ENCODE results near the gene JPT2.
"Not testable (repeated sequence)": the region's sequence is repeated elsewhere in the genome, so short reads cannot be mapped to it uniquely, and the experiment has no call there.

Gene JPT2

DNA sequence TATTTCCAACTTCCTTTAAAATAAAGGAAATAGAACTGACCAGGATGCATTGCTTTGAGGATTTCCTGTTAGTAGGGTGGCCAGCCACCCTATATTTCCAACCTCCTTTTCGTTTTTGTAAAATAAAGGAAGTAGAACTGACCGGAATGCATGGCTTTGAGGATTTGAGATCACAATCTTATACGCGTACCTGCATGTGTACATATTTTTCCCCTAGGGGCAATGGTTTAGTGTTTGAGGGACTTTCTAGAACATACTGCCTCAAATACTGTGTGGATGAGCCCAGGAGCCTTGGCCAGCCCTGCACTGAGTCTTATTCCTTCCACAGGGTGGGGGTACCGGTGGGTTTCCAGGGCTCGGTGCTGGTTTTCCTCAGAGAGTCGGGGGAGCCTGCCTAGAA is 53.5 kb downstream of the JPT2 start:
- no peak overlapping the region for H3K4me3 ChIP-seq (ENCODE audit: low read depth, low read length)
- TF ChIP-seq, protein P1, sequence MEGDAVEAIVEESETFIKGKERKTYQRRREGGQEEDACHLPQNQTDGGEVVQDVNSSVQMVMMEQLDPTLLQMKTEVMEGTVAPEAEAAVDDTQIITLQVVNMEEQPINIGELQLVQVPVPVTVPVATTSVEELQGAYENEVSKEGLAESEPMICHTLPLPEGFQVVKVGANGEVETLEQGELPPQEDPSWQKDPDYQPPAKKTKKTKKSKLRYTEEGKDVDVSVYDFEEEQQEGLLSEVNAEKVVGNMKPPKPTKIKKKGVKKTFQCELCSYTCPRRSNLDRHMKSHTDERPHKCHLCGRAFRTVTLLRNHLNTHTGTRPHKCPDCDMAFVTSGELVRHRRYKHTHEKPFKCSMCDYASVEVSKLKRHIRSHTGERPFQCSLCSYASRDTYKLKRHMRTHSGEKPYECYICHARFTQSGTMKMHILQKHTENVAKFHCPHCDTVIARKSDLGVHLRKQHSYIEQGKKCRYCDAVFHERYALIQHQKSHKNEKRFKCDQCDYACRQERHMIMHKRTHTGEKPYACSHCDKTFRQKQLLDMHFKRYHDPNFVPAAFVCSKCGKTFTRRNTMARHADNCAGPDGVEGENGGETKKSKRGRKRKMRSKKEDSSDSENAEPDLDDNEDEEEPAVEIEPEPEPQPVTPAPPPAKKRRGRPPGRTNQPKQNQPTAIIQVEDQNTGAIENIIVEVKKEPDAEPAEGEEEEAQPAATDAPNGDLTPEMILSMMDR (conservative IDR thresholded peaks at IDR 0.05; ENCODE audit: low read depth, low read length), result no peak
- no peak for DNase-seq (ENCODE audit: low read depth)

GRCh38 chr16:1732071-1732470 is 54.0 kb downstream of the JPT2 start:
- DNase-seq (ENCODE audit: low read depth), result no peak
- no peak overlapping the region for H3K4me3 ChIP-seq (ENCODE audit: low read depth, low read length)
- TF ChIP-seq, protein P1 (conservative IDR thresholded peaks at IDR 0.05; ENCODE audit: low read depth, low read length), result no peak

DNA sequence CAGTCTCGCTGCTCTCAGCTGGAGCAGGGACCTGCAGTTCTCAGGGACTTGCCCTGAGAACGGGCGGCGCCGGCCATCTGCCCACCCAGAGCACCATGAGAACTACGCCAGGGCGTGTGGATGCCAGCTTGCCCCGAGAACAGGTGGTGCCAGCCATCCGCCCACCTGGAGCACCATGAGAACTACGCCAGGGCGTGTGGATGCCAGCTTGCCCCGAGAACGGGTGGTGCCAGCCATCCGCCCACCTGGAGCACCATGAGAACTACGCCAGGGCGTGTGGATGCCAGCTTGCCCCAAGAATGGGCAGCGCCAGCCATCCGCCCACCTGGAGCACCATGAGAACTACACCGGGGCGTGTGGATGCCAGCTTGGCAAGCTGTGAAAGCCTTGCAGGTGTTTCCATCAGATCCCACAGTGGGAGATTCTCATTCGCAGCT is 54.5 kb downstream of the JPT2 start:
- not testable (repeated sequence) for DNase-seq (ENCODE audit: low read depth)

DNA sequence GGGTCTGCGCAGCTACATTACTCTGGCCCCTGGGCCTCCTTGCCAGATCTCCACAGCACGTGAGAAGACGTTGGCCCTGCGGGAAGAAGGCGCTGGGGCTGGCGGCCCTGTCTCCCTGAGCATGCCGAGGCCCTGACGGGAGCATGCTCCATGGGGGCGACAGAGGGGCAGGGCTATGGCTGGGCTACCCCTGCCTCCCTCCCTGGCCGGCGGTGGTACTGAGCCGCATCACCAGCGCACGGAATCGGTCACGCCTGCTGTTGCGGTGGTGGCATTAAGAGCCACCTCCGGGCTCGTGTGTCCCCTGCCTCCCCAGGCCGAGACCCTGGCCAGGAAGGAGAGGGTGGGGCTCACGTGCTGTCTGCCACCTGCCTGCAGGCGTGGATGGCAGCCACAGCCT is 56.0 kb downstream of the JPT2 start:
- TF ChIP-seq, protein P1 (conservative IDR thresholded peaks at IDR 0.05; ENCODE audit: low read depth, low read length), result no peak
- no peak overlapping the region for H3K4me3 ChIP-seq (ENCODE audit: low read depth, low read length)
- DNase-seq (ENCODE audit: low read depth), result no peak

More for the DNA sequence above, 54.5 kb downstream of the JPT2 start:
- H3K4me3 ChIP-seq (ENCODE audit: low read depth, low read length), result not testable (repeated sequence)

GRCh38 chr16:1734816-1735215 is 56.7 kb downstream of the JPT2 start:
- TF ChIP-seq, protein P1 (conservative IDR thresholded peaks at IDR 0.05; ENCODE audit: low read depth, low read length), result no peak
- DNase-seq (ENCODE audit: low read depth), result no peak
- H3K4me3 ChIP-seq (ENCODE audit: low read depth, low read length), result no peak overlapping the region

DNA sequence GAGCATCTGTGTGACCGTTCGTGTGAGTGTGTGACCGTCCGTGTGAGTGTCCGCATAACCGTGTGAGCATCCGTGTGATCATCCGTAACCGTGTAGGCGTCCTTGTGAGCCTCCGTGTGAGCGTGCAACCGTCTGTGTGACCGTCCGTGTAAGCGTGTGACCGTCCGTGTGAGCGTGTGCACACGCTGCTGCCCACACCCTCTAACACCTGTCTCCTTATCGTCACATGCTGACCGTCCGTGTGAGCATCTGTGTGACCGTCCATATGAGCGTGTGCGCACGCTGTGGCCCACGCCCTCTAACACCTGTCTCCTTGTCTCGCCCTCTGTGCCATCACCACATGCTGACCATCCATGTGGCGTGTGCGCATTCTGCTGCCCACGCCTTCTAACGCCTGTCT is 62.2 kb downstream of the JPT2 start:
- DNase-seq (ENCODE audit: low read depth), result no peak
- no peak overlapping the region for H3K4me3 ChIP-seq (ENCODE audit: low read depth, low read length)
- TF ChIP-seq, protein P1 (conservative IDR thresholded peaks at IDR 0.05; ENCODE audit: low read depth, low read length), result no peak

GRCh38 chr16:1740781-1741490 is 62.9 kb downstream of the JPT2 start:
- TF ChIP-seq, protein P1 (conservative IDR thresholded peaks at IDR 0.05; ENCODE audit: low read depth, low read length), result no peak
- H3K4me3 ChIP-seq (ENCODE audit: low read depth, low read length), result no peak overlapping the region
- no peak for DNase-seq (ENCODE audit: low read depth)

Measured in choroid plexus epithelial cell (primary cell).